Breast epithelium (tissue), 3 donors: Measurements from ENCODE around the gene RPL7L1.

Source experiments
- CTCF ChIP-seq, 3 donors: fragments of 450-650 bp; IDR thresholded peaks; one replicate each; pipeline ENCODE4 v1.5.1; 2016 to 2017; ENCODE audit warnings: antibody characterized with exemption in 3 of 3, mild to moderate bottlenecking in 3 of 3, moderate library complexity in 3 of 3
- POLR2A ChIP-seq: fragments of 450-650 bp; IDR thresholded peaks from one replicate; pipeline ENCODE4 v1.6.1; 2016; ENCODE audit warnings: antibody characterized with exemption, mild to moderate bottlenecking, moderate library complexity
- POLR2AphosphoS5 ChIP-seq, 3 donors: sonication (generic); formaldehyde crosslinking; IDR thresholded peaks; one replicate each; pipeline ENCODE4 v1.6.1; 2017; ENCODE audit warnings: antibody characterized with exemption in 3 of 3

- TF ChIP-seq CTCF (IDR thresholded peaks at IDR 0.05), result no peak
- no peak for TF ChIP-seq POLR2A
- no peak for TF ChIP-seq POLR2AphosphoS5 (IDR thresholded peaks at IDR 0.05)
Measured at GRCh38 chr6:42916288-42916687, 36.9 kb downstream of the RPL7L1 start.
